Nephron (organoid): ENCODE measurements around the gene DRD3.

Source experiments
- H3K27ac Mint-ChIP-seq, 3 experiments: 2 replicates each; pipeline ENCODE4 v1.8.0; 2020; ENCODE audit warnings: mixed read lengths in 3 of 3, mild to moderate bottlenecking in 2 of 3, moderate library complexity in 1 of 3
- H3K27me3 Mint-ChIP-seq: 2 replicates; pipeline ENCODE4 v1.8.0; 2021; ENCODE audit warnings: low read depth, mild to moderate bottlenecking, moderate library complexity, mixed read lengths
- H3K36me3 Mint-ChIP-seq: 2 replicates; pipeline ENCODE4 v1.8.0; 2020; ENCODE audit warnings: low read depth, mixed read lengths
- H3K4me1 Mint-ChIP-seq: 2 replicates; pipeline ENCODE4 v1.8.0; 2020; ENCODE audit warnings: mixed read lengths
- H3K4me3 Mint-ChIP-seq, 3 experiments: 2 replicates each; pipeline ENCODE4 v1.8.0; 2020; ENCODE audit warnings: mild to moderate bottlenecking in 3 of 3, mixed read lengths in 3 of 3, moderate library complexity in 2 of 3
- H3K9me3 Mint-ChIP-seq: 2 replicates; pipeline ENCODE4 v1.8.0; 2020; ENCODE audit warnings: mixed read lengths
- TF ChIP-seq, protein P1 (sequence below), 3 experiments: fragments of 200-600 bp; sonication (generic); IDR thresholded peaks; one replicate each; pipeline ENCODE4 v1.5.0; 2021; ENCODE audit warnings: antibody characterized with exemption in 3 of 3; ENCODE audit not compliant: unreplicated experiment in 3 of 3

The DRD3 gene

DNA sequence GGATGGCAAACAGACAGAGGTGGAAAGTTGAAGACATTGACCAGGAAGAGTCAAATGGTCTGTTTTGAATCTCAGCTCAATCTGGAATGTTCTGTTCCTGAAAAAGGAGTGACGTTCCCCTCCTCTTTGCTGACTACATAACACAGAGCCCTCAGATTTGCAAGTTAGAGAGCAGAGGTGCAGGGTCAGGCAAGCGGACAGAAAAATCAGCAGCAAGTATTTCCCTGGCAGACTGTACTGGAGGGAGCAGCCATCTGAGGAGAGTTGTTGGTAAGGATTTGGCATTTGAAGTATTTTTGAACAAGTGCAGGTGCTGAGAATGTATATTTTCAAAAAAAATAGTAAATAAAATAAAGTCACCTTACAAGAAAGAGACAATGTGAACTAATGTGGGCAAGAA lies 40.9 kb upstream of the DRD3 start:
- Mint-ChIP-seq H3K27me3 (no peaks in the 10 kb centered on the region), H3K4me3 (no peak overlapping the region), H3K36me3 (no peaks in the 10 kb centered on the region), H3K9me3 (peaks cover 7% of the 10 kb centered on the region), H3K27ac (no peak overlapping the region), H3K4me1 (no peaks in the 10 kb centered on the region)
- TF ChIP-seq, protein P1, sequence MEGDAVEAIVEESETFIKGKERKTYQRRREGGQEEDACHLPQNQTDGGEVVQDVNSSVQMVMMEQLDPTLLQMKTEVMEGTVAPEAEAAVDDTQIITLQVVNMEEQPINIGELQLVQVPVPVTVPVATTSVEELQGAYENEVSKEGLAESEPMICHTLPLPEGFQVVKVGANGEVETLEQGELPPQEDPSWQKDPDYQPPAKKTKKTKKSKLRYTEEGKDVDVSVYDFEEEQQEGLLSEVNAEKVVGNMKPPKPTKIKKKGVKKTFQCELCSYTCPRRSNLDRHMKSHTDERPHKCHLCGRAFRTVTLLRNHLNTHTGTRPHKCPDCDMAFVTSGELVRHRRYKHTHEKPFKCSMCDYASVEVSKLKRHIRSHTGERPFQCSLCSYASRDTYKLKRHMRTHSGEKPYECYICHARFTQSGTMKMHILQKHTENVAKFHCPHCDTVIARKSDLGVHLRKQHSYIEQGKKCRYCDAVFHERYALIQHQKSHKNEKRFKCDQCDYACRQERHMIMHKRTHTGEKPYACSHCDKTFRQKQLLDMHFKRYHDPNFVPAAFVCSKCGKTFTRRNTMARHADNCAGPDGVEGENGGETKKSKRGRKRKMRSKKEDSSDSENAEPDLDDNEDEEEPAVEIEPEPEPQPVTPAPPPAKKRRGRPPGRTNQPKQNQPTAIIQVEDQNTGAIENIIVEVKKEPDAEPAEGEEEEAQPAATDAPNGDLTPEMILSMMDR (IDR thresholded peaks at IDR 0.05; ENCODE audit: unreplicated experiment in 3 of 3) = no peak

DNA sequence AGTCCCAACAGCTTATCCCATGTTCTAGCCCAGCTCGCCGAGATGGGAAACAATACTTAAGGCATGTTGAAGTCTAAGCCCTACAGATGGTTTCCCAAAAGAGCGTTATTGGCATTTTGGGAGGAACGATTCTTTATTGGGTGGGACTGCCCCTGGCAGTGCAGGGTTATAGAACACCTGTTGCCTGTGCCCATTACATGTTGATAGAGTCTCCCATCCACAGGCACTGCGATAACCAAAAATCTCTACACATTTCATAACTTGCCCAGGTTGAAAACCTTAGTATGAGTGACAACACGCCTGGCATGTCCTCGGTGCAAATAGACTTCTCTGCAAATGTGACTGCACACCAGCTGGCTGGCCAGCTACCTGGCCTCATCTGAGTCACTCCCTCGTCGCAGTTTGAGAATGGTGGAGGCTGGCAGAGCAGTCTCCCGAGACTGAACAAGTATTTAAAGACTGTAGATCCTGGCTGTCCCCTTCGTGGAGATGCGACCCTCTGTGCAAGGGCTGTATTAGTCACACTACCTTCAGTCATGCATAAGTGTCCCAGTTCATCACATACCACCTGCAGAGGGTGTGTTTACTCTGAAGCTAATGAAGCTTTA lies 39.8 kb upstream of the DRD3 start:
- Mint-ChIP-seq H3K36me3 (no peaks in the 10 kb centered on the region), H3K27me3 (no peaks in the 10 kb centered on the region), H3K27ac (no peak overlapping the region), H3K4me3 (no peak overlapping the region), H3K4me1 (no peaks in the 10 kb centered on the region), H3K9me3 (peaks cover 3% of the 10 kb centered on the region)
- TF ChIP-seq, protein P1 (IDR thresholded peaks at IDR 0.05; ENCODE audit: unreplicated experiment in 3 of 3) = no peak

DNA sequence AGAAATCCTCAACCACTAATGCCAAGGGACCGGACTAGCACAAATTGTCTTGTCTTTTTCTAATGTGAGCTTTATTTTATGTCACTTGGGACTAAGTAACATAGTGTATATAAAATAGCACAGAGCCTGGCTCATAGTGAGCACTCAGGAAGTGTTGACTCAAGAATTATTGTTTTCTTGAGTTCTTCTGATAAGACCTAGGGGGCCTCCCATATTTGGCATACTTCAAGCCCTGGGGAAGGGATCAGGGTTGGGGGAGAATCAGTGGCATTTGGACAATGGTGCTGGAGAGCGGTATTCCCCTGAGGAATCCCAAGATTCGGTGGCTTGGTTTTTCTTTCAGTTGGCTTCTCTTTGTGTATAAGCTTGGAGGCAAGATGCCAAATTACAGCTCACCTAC lies 39.2 kb upstream of the DRD3 start:
- TF ChIP-seq, protein P1 (IDR thresholded peaks at IDR 0.05; ENCODE audit: unreplicated experiment in 3 of 3) = no peak
- no peaks in the 10 kb centered on the region for H3K4me1 Mint-ChIP-seq

DNA sequence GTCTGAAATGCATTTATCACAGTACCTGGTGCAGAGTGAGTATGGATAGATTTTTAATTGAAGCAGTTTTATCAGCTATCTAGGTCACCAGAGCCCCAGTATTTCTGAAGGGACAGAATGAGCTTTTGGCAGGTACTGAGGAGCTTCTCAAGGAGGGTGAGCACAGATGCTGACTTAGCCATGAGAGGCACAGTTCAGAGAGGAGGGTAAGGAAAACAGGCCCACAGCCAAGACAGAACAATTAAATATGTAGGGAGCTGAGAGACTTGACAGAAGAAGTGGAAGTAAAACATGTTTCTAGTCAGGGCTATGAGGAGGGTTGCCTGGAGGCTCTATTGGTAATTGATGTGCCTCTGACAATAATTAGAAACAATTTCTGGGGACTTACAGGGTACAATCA lies 38.4 kb upstream of the DRD3 start:
- H3K36me3 Mint-ChIP-seq = no peaks in the 10 kb centered on the region
- H3K4me3 Mint-ChIP-seq = no peak overlapping the region
- H3K27ac Mint-ChIP-seq = no peak overlapping the region
- no peaks in the 10 kb centered on the region for H3K4me1 Mint-ChIP-seq
- TF ChIP-seq, protein P1 (IDR thresholded peaks at IDR 0.05; ENCODE audit: unreplicated experiment in 3 of 3) = no peak
- no peaks in the 10 kb centered on the region for H3K9me3 Mint-ChIP-seq
- H3K27me3 Mint-ChIP-seq = no peaks in the 10 kb centered on the region

More for the DNA sequence above, 39.2 kb upstream of the DRD3 start:
- no peaks in the 10 kb centered on the region for H3K9me3 Mint-ChIP-seq
- H3K4me3 Mint-ChIP-seq = no peak overlapping the region
- H3K27ac Mint-ChIP-seq = no peak overlapping the region
- H3K36me3 Mint-ChIP-seq = no peaks in the 10 kb centered on the region
- no peaks in the 10 kb centered on the region for H3K27me3 Mint-ChIP-seq

DNA sequence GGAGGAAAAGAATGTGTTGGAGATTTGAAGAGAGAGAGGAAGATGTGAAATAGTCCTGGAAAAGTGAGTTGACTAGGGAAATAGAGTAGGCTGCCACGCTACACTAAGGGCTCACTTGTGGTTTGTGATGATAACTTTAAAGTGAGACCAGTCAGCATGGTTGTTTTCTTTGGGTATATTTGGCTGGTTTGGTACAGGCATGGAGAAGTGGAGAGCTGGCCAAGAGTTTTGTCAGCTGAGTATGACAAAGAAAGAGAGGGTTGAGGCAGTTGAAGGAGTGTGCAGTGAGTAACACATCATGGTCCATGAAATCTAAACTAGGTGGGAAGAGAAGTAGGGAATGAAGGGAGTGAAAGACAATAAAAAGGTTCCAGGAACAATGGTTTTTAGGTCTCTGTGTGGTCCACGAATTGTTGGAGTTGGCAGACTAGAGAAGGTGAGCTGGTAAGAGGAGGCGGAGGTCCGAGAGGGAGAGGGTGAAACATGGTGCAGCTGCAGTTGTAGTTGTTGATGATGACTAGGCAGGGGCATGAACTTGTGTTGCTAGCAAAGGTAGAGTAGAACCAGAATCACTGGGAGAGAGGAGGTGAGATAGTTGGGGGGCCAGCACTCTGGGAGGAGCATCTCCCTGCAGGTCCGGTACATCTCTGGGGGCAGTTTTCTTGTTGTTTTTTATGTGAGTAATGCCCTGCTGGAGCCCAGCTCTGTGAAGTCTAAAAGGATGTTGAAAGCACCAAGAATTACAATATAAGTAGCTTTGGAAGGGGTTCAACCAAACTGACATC lies 37.5 kb upstream of the DRD3 start:
- H3K27ac Mint-ChIP-seq = no peak overlapping the region
- H3K9me3 Mint-ChIP-seq = no peaks in the 10 kb centered on the region
- no peaks in the 10 kb centered on the region for H3K27me3 Mint-ChIP-seq
- H3K36me3 Mint-ChIP-seq = no peaks in the 10 kb centered on the region
- no peak overlapping the region for H3K4me3 Mint-ChIP-seq
- H3K4me1 Mint-ChIP-seq = no peaks in the 10 kb centered on the region
- TF ChIP-seq, protein P1 (IDR thresholded peaks at IDR 0.05; ENCODE audit: unreplicated experiment in 3 of 3) = no peak
